HCT116 (cell line): ENCODE measurements around the gene MNAT1. TPM values are rescaled to one million over a fixed set of nuclear protein-coding genes. Genes with fewer than 3 reads are reported as not detected.

Experiments
- ATAC-seq: fragments of 200-7000 bp; cut with Tn5 transposase; 2 replicates; pipeline ENCODE4 v1.9.1; 2020; ENCODE audit warnings: mild to moderate bottlenecking, moderate library complexity
- BruUV-seq: library from RNA; stranded (reverse); fragments of 400-500 nt; replicated peaks from 2 replicates; lab custom pipeline; 2021; lab: Mats Ljungman, UMichigan
- CTCF ChIA-PET: fragments of 300-600 bp; sonication (Branson Sonifier 250); formaldehyde crosslinking; loops from one replicate; lab custom pipeline; 2021; ENCODE audit warnings: antibody characterized with exemption; lab: Charles Lee
- POLR2A ChIA-PET: fragments of 300-600, 350-600 bp; sonication (Branson Sonifier 250); formaldehyde crosslinking; loops from one replicate; lab custom pipeline; 2021; ENCODE audit warnings: antibody characterized with exemption; lab: Charles Lee
- RAD21 ChIA-PET, 2 experiments: fragments of 300-600 bp; sonication (Branson Sonifier 250); formaldehyde crosslinking; loops; one replicate each; lab custom pipeline; 2023; ENCODE audit warnings: low total read pairs in 2 of 2; ENCODE audit not compliant: uncharacterized antibody in 2 of 2, unreplicated experiment in 2 of 2, low non-redundant PET in 1 of 2; lab: Charles Lee
- DNase-seq: peaks from one replicate; pipeline ENCODE4 v3.0.0-alpha.2; 2010; ENCODE audit warnings: low read depth, low spot score
- H2AFZ ChIP-seq: fragments of 200-600 bp; shearing (Covaris generic), sonication (generic); 2 replicates; pipeline ENCODE4 v1.6.1; 2017; ENCODE audit warnings: low read depth, mixed run types, mixed read lengths, antibody characterized with exemption, low read length; ENCODE audit not compliant: poor library complexity, severe bottlenecking
- H3K27ac ChIP-seq: 2 replicates; pipeline ENCODE4 v1.5.1; 2012; ENCODE audit warnings: low read depth, low read length
- H3K27me3 ChIP-seq: fragments of 200-600 bp; sonication (generic); 2 replicates; pipeline ENCODE4 v1.6.1; 2016; ENCODE audit warnings: mixed run types, low read length, mixed read lengths; ENCODE audit not compliant: insufficient read depth
- H3K36me3 ChIP-seq, 2 experiments: fragments of 200-500 bp in 1 of 2; fragments of 200-600 bp in 1 of 2; sonication (Bioruptor generic) in 1 of 2; sonication (generic) in 1 of 2; 2 replicates each; pipeline versions ENCODE4 v1.5.1 to v1.6.1; 2014 to 2016; ENCODE audit warnings: low read length in 2 of 2, inconsistent platforms in 1 of 2, mixed read lengths in 1 of 2, mixed run types in 1 of 2; ENCODE audit not compliant: insufficient read depth in 2 of 2, control insufficient read depth in 1 of 2
- H3K4me1 ChIP-seq, 2 experiments: fragments of 200-600 bp in 1 of 2; sonication (generic) in 1 of 2; 2 replicates each; pipeline versions ENCODE4 v1.5.1 to v1.6.1; 2012 to 2017; ENCODE audit warnings: low read length in 2 of 2, inconsistent platforms in 1 of 2, mild to moderate bottlenecking in 1 of 2, mixed read lengths in 1 of 2, mixed run types in 1 of 2, moderate library complexity in 1 of 2; ENCODE audit not compliant: insufficient read depth in 2 of 2, control insufficient read depth in 1 of 2
- H3K4me2 ChIP-seq: fragments of 200-600 bp; sonication (generic); 2 replicates; pipeline ENCODE4 v1.6.1; 2017; ENCODE audit warnings: mixed run types, low read length, mixed read lengths
- H3K4me3 ChIP-seq, 2 experiments: fragments of 200-600 bp in 1 of 2; sonication (generic) in 1 of 2; replicated peaks in 1 of 2; 2 replicates each; pipeline ENCODE4 v1.5.1; 2011 to 2016; ENCODE audit warnings: low read length in 2 of 2, control low read depth in 1 of 2, low read depth in 1 of 2, mild to moderate bottlenecking in 1 of 2, mixed read lengths in 1 of 2, mixed run types in 1 of 2
- H3K79me2 ChIP-seq: fragments of 200-600 bp; sonication (generic); 2 replicates; pipeline ENCODE4 v1.6.1; 2017; ENCODE audit warnings: mild to moderate bottlenecking, mixed run types, low read length, moderate library complexity, mixed read lengths; ENCODE audit not compliant: insufficient read depth
- H3K9ac ChIP-seq: fragments of 200-600 bp; sonication (generic); 2 replicates; pipeline ENCODE4 v1.6.1; 2016; ENCODE audit warnings: low read length, mixed read lengths
- H3K9me2 ChIP-seq: fragments of 200-600 bp; sonication (generic), shearing (Covaris generic); 2 replicates; pipeline ENCODE4 v1.6.1; 2017; ENCODE audit warnings: mixed run types, mild to moderate bottlenecking, moderate library complexity; ENCODE audit not compliant: insufficient read depth
- H3K9me3 ChIP-seq, 2 experiments: fragments of 200-500 bp in 1 of 2; fragments of 200-600 bp in 1 of 2; sonication (Bioruptor generic) in 1 of 2; sonication (generic) in 1 of 2; 2 replicates each; pipeline ENCODE4 v1.6.1; 2014 to 2017; ENCODE audit warnings: low read length in 2 of 2, mixed read lengths in 2 of 2, inconsistent platforms in 1 of 2, low read depth in 1 of 2, mild to moderate bottlenecking in 1 of 2, mixed run types in 1 of 2, moderate library complexity in 1 of 2; ENCODE audit not compliant: control insufficient read depth in 1 of 2, insufficient read depth in 1 of 2
- H4K20me1 ChIP-seq: fragments of 200-600 bp; sonication (generic), shearing (Covaris generic); 2 replicates; pipeline ENCODE4 v1.6.1; 2017; ENCODE audit warnings: mixed run types, mild to moderate bottlenecking, moderate library complexity; ENCODE audit not compliant: insufficient read depth
- CBX3 ChIP-seq: IDR thresholded peaks from 2 replicates; pipeline ENCODE4 v1.6.1; 2012; ENCODE audit warnings: low read depth
- EZH2 ChIP-seq: fragments of 200-600 bp; sonication (generic); IDR thresholded peaks from 2 replicates; pipeline ENCODE4 v1.6.1; 2017; ENCODE audit warnings: antibody characterized with exemption, mixed run types
- EZH2phosphoT487 ChIP-seq: fragments of 200-600 bp; IDR thresholded peaks from 2 replicates; pipeline ENCODE4 v1.6.1; 2018; ENCODE audit warnings: antibody characterized with exemption, borderline replicate concordance
- FOSL1 ChIP-seq: IDR thresholded peaks from 2 replicates; pipeline ENCODE4 v1.6.1; 2012; ENCODE audit warnings: low read depth
- JUND ChIP-seq: IDR thresholded peaks from 2 replicates; pipeline ENCODE4 v1.6.1; 2012
- POLR2A ChIP-seq: IDR thresholded peaks from 2 replicates; pipeline ENCODE4 v1.7.0; 2011; ENCODE audit warnings: borderline replicate concordance; ENCODE audit not compliant: insufficient read depth, insufficient read length; ENCODE audit errors: extremely low read depth
- RAD21 ChIP-seq: IDR thresholded peaks from 2 replicates; pipeline ENCODE4 v1.6.1; 2012; ENCODE audit warnings: low read depth, mild to moderate bottlenecking
- SIN3A ChIP-seq: IDR thresholded peaks from 2 replicates; pipeline ENCODE4 v1.6.1; 2012; ENCODE audit warnings: low read depth
- SP1 ChIP-seq: IDR thresholded peaks from 2 replicates; pipeline ENCODE4 v1.6.1; 2012; ENCODE audit warnings: low read depth
- TCF7L2 ChIP-seq: IDR thresholded peaks from 2 replicates; pipeline ENCODE4 v1.7.0; 2011; ENCODE audit warnings: borderline replicate concordance, inconsistent platforms; ENCODE audit not compliant: insufficient read depth, insufficient read length; ENCODE audit errors: extremely low read depth
- YY1 ChIP-seq: IDR thresholded peaks from 2 replicates; pipeline ENCODE4 v1.6.1; 2011; ENCODE audit warnings: low read length, low read depth, moderate library complexity, mild to moderate bottlenecking; ENCODE audit not compliant: insufficient replicate concordance; ENCODE audit errors: extremely low read depth
- ZFX ChIP-seq: fragments of 450-650 bp; IDR thresholded peaks from 2 replicates; pipeline ENCODE4 v1.6.1; 2017
- intact Hi-C: fragments of 100-400 bp; cut with micrococcal nuclease; formaldehyde crosslinking; loops from 2 replicates; pipeline ENCODE4 v1.10.0; 2022
- total RNA-seq: library from RNA; stranded (reverse); gene quantifications from one replicate; pipeline ENCODE4 v1.2.1, GENCODE V29; 2021; ENCODE audit not compliant: unreplicated experiment
- TF ChIP-seq, protein P1 (sequence below), 3 experiments: fragments of 200-600 bp in 1 of 3; sonication (generic) in 1 of 3; IDR thresholded peaks in 2 of 3; conservative IDR thresholded peaks in 1 of 3; 2 replicates each; pipeline ENCODE4 v1.5.1; 2012 to 2017; ENCODE audit warnings: low read depth in 2 of 3, low read length in 2 of 3, antibody characterized with exemption in 1 of 3, borderline replicate concordance in 1 of 3, control low read depth in 1 of 3, mild to moderate bottlenecking in 1 of 3, mixed read lengths in 1 of 3, mixed run types in 1 of 3, moderate library complexity in 1 of 3; ENCODE audit not compliant: insufficient read depth in 1 of 3
- TF ChIP-seq, protein P2 (sequence below): IDR thresholded peaks from 2 replicates; pipeline ENCODE4 v1.6.1; 2011; ENCODE audit warnings: mild to moderate bottlenecking, low read length, moderate library complexity; ENCODE audit not compliant: insufficient replicate concordance; ENCODE audit errors: extremely low read depth
- TF ChIP-seq, protein P3 (sequence below): IDR thresholded peaks from 2 replicates; pipeline ENCODE4 v1.6.1; 2012

The MNAT1 gene
- total RNA-seq, 1 experiment from 2014 or later = 49.3 TPM

DNA sequence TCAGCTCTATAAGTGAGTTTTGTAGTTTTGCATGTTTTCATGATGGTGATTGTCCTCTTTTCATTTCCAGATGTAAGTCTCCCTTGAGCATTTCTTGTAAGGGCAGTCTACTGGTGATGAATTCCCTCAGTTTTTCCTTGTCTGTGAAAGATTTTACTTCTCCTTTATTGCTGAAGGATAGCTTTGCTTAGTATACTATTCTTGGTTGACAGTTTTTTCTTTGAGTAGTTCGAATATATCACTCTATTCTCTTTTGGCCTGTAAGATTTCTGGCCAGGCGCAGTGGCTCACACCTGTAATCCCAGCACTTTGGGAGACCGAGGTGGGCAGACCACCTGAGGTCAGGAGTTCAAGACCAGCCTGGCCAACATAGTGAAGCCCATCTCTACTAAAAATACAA is 34.0 kb upstream of the MNAT1 start:
- no peak for TF ChIP-seq TCF7L2
- Histone ChIP-seq H3K9ac (no peak overlapping the region), H3K4me3 (no peak overlapping the region), H3K36me3 (no peaks in the 10 kb centered on the region), H2AFZ (no peak overlapping the region), H3K4me1 (no peaks in the 10 kb centered on the region), H3K79me2 (no peaks in the 10 kb centered on the region), H3K4me2 (no peak overlapping the region), H3K9me3 (no peaks in the 10 kb centered on the region), H4K20me1 (no peaks in the 10 kb centered on the region), H3K27ac (no peak overlapping the region), H3K27me3 (no peaks in the 10 kb centered on the region), H3K9me2 (no peaks in the 10 kb centered on the region)
- intact Hi-C loops = no loop called here
- DNase-seq (no peak), ATAC-seq (no peak)
- POLR2A ChIA-PET = interaction anchor here (0.7 kb wide), 1 partner anchor 22 kb away, joined by 3 read pairs; no protein-coding TSS in a partner anchor
- BruUV-seq = no TSS peak
- CTCF ChIA-PET = no interaction called here
- RAD21 ChIA-PET = interaction anchor here in 1 of 2 experiments (0.7 kb wide), 1 partner anchor 139 kb away, joined by 6 read pairs; no protein-coding TSS in a partner anchor

DNA sequence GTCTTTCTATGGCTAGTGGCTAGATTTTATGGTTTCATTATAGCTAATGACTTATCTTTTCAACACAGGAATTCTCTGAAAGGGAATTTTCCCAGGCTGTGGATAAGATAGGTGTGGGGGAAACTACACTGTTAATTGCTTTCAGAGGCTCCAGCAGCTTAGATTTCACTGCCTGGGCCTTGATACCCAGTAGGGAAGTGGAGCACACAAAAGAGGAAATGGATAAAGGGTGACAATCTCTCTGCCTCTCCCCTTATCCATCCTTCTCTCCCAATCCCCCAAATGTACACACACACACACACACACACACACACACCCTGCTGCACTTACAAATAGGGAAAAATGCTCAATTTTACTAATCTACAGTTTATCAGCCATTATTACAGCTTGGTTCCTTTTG is 29.5 kb upstream of the MNAT1 start:
- ChIA-PET POLR2A (interaction anchor here (0.7 kb wide), 1 partner anchor 821 kb away, joined by 3 read pairs; no protein-coding TSS in a partner anchor), RAD21 (interaction anchor here in 1 of 2 experiments (0.8 kb wide), 1 partner anchor 277 kb away, joined by 7 read pairs; no protein-coding TSS in a partner anchor), CTCF (no interaction called here)
- H3K4me3 ChIP-seq = no peak overlapping the region
- no peaks in the 10 kb centered on the region for H4K20me1 ChIP-seq
- TF ChIP-seq YY1 = no peak
- TF ChIP-seq CBX3 = no peak
- no peak for TF ChIP-seq SP1
- TF ChIP-seq JUND = no peak
- no peak for TF ChIP-seq RAD21
- no peak for TF ChIP-seq POLR2A
- TF ChIP-seq, protein P1, sequence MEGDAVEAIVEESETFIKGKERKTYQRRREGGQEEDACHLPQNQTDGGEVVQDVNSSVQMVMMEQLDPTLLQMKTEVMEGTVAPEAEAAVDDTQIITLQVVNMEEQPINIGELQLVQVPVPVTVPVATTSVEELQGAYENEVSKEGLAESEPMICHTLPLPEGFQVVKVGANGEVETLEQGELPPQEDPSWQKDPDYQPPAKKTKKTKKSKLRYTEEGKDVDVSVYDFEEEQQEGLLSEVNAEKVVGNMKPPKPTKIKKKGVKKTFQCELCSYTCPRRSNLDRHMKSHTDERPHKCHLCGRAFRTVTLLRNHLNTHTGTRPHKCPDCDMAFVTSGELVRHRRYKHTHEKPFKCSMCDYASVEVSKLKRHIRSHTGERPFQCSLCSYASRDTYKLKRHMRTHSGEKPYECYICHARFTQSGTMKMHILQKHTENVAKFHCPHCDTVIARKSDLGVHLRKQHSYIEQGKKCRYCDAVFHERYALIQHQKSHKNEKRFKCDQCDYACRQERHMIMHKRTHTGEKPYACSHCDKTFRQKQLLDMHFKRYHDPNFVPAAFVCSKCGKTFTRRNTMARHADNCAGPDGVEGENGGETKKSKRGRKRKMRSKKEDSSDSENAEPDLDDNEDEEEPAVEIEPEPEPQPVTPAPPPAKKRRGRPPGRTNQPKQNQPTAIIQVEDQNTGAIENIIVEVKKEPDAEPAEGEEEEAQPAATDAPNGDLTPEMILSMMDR (IDR thresholded peaks at IDR 0.05 in 2 of 3, conservative IDR thresholded peaks at IDR 0.05 in 1 of 3; ENCODE audit: borderline replicate concordance in 1 of 3, insufficient read depth in 1 of 3, low read depth in 2 of 3, low read length in 2 of 3) = no peak
- TF ChIP-seq SIN3A = no peak
- TF ChIP-seq EZH2 = no peak
- no peak for TF ChIP-seq FOSL1
- no peak for TF ChIP-seq TCF7L2
- TF ChIP-seq, protein P2, sequence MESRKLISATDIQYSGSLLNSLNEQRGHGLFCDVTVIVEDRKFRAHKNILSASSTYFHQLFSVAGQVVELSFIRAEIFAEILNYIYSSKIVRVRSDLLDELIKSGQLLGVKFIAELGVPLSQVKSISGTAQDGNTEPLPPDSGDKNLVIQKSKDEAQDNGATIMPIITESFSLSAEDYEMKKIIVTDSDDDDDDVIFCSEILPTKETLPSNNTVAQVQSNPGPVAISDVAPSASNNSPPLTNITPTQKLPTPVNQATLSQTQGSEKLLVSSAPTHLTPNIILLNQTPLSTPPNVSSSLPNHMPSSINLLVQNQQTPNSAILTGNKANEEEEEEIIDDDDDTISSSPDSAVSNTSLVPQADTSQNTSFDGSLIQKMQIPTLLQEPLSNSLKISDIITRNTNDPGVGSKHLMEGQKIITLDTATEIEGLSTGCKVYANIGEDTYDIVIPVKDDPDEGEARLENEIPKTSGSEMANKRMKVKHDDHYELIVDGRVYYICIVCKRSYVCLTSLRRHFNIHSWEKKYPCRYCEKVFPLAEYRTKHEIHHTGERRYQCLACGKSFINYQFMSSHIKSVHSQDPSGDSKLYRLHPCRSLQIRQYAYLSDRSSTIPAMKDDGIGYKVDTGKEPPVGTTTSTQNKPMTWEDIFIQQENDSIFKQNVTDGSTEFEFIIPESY = no peak
- TF ChIP-seq, protein P3, sequence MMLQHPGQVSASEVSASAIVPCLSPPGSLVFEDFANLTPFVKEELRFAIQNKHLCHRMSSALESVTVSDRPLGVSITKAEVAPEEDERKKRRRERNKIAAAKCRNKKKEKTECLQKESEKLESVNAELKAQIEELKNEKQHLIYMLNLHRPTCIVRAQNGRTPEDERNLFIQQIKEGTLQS = no peak
- no peak for TF ChIP-seq EZH2phosphoT487
- no peak for TF ChIP-seq ZFX
- DNase-seq = no peak
- H2AFZ ChIP-seq = no peak overlapping the region
- no peaks in the 10 kb centered on the region for H3K9me2 ChIP-seq
- intact Hi-C loops = no loop called here
- H3K4me1 ChIP-seq = no peaks in the 10 kb centered on the region
- no peak overlapping the region for H3K9ac ChIP-seq
- H3K4me2 ChIP-seq = no peak overlapping the region
- no peak for ATAC-seq
- no peaks in the 10 kb centered on the region for H3K9me3 ChIP-seq
- H3K27me3 ChIP-seq = no peaks in the 10 kb centered on the region
- no peak overlapping the region for H3K27ac ChIP-seq
- no peaks in the 10 kb centered on the region for H3K36me3 ChIP-seq
- no peaks in the 10 kb centered on the region for H3K79me2 ChIP-seq
- BruUV-seq = no TSS peak
